ENCODE results near the gene OLIG2. TPM values are rescaled to one million over a fixed set of nuclear protein-coding genes. Genes with fewer than 3 reads are reported as not detected.

Gene OLIG2
- total and polyA plus RNA-seq, 2 donors (not counting 3 experiments of a cell fraction or from before 2014, with no cell fraction given), result not detected

- Histone ChIP-seq H2AFZ (ENCODE audit: low read depth, low read length) (no peak overlapping the region), H4K20me1 (replicated peaks; ENCODE audit: control insufficient read depth, extremely low read depth, insufficient read depth, low read length) (no peaks in the 10 kb centered on the region), H3K9me3 (replicated peaks; ENCODE audit: control insufficient read depth, insufficient read depth, low read length) (no peaks in the 10 kb centered on the region), H3K79me2 (ENCODE audit: control insufficient read depth, insufficient read depth, low read length) (no peaks in the 10 kb centered on the region), H3K27me3 (ENCODE audit: control insufficient read depth in 2 of 2, insufficient read depth in 2 of 2, low read length in 2 of 2) (peaks cover 51 to 54% of the 10 kb centered on the region in 2 experiments), H3K27ac (ENCODE audit: insufficient read depth, low read depth, low read length) (no peak overlapping the region), H3K4me1 (ENCODE audit: control insufficient read depth, extremely low read depth, insufficient read depth, low read length) (peaks cover 2% of the 10 kb centered on the region), H3K9me1 (replicated peaks; ENCODE audit: control insufficient read depth, extremely low read depth, insufficient read depth, low read length) (no peaks in the 10 kb centered on the region), H3K36me3 (ENCODE audit: control insufficient read depth in 2 of 2, extremely low read depth in 1 of 2, insufficient read depth in 2 of 2, low read length in 2 of 2) (no peaks in the 10 kb centered on the region), H3K4me3 (replicated peaks in 1 of 3; ENCODE audit: insufficient read depth in 1 of 3, low read depth in 1 of 3, low read length in 3 of 3) (no peak overlapping the region), H3K9ac (replicated peaks; ENCODE audit: extremely low read depth, insufficient read depth, low read length) (no peak overlapping the region), H3K4me2 (ENCODE audit: insufficient read depth, low read length) (no peak overlapping the region)
- dilution Hi-C loops (cut with MboI; ENCODE audit: extremely low pct_ligation_motif_present, low sequenced_read_pairs), result no loop called here
- intact Hi-C loops (cut with micrococcal nuclease), result loop anchor here (10.0 kb wide), 1 partner anchor 52 kb away; the partner anchor contains the start of gene OLIG2
- BruUV-seq (replicated peaks), result no TSS peak
- DNase-seq (ENCODE audit: low read depth, low spot score) (no peak), FAIRE-seq (no peak)
- ChIA-PET CTCF (interaction anchor here (0.8 to 1.7 kb wide), 2 partner anchors 50 to 82 kb away, joined by 3 to 4 read pairs; no protein-coding TSS in a partner anchor), POLR2A (no interaction called here)
- TF ChIP-seq MYC (IDR thresholded peaks at IDR 0.05; ENCODE audit: low read depth, low read length) (no peak), GATA2 (IDR thresholded peaks at IDR 0.05; ENCODE audit: insufficient read depth, insufficient read length, low read depth, low read length) (no peak), POLR2AphosphoS5 (IDR thresholded peaks at IDR 0.05; ENCODE audit: insufficient read depth, low read depth, low read length) (no peak), JUN (IDR thresholded peaks at IDR 0.05; ENCODE audit: borderline replicate concordance, insufficient read depth, insufficient read length, low read depth) (no peak), CTCF (IDR thresholded peaks at IDR 0.05; ENCODE audit: extremely low read depth in 1 of 2, insufficient read depth in 1 of 2, low read depth in 1 of 2, low read length in 2 of 2) (no peak), POLR2A (IDR thresholded peaks at IDR 0.05; ENCODE audit: low read depth, low read length) (no peak), EZH2 (IDR thresholded peaks at IDR 0.05; ENCODE audit: borderline replicate concordance, low read depth, low read length, severe bottlenecking) (no peak), FOS (IDR thresholded peaks at IDR 0.05; ENCODE audit: borderline replicate concordance, insufficient read depth, low read length) (no peak), MAX (IDR thresholded peaks at IDR 0.05; ENCODE audit: insufficient read depth, insufficient read length) (no peak)
Measured at GRCh38 chr21:33076600-33077329, 51.0 kb downstream of the OLIG2 start.

Other genes starting within 250 kb of the OLIG2 start
- gene OLIG1, start 44.2 kb downstream of the OLIG2 start, total RNA-seq, result not detected in 2 replicates
- gene OLIG1, start 44.2 kb downstream of the OLIG2 start, polyA plus RNA-seq, result not detected in 2 replicates
- 37.0 and 42.1 TPM in 2 replicates for gene IFNAR2, start 204.0 kb downstream of the OLIG2 start, total RNA-seq
- 19.8 and 22.8 TPM in 2 replicates for gene IFNAR2, start 204.0 kb downstream of the OLIG2 start, polyA plus RNA-seq
- gene IL10RB, start 240.4 kb downstream of the OLIG2 start, total RNA-seq, result 21.7 and 21.9 TPM in 2 replicates
- 22.5 and 31.4 TPM in 2 replicates for gene IL10RB, start 240.4 kb downstream of the OLIG2 start, polyA plus RNA-seq

All from endothelial cell of umbilical vein (primary cell).